ENCODE data around the gene LYRM4. TPM values are rescaled to one million over a fixed set of nuclear protein-coding genes. Genes with fewer than 3 reads are reported as not detected.

The LYRM4 gene
- total RNA-seq, 1 donor from 2014 or later, result 27.8 TPM

DNA sequence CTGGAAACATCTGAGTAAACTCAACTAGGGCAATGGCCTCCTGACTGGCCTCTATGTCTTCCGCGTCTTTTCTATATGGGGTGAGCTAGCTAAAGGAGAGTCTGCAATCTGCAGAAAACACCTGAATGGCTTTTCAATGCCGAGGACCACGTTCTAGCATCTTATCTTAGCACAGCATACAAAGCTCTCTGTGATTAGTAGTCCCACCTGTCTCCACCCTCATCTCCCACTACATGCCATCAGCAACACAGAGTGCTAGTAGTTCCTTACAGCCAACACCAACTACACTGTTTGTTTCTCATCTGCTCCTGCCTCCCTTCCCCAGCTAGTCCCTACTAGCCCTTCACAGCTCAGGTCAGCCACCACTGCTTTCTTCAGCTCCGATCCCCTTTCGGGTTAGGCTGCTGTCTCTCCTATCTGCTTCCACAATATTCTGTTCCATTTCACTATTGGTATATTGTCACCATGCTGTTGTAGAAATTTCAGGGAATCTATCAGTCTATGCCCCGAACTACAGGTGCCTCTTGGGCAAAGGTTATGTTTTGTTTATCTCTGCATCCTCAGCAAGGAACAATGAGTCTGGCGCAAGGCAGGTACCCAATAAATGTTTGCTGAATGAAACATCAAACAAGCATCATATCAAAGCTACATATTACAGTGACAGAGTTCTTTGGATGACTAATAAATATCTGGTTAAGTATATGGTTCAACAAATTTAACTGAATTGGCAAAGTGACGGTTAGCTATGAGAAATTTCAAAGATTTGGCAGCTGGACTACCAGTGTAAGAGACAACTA, 12.2 kb downstream of the LYRM4 start:
- H3K36me3 ChIP-seq (ENCODE audit: control insufficient read depth, insufficient read depth, low read length), result no peaks in the 10 kb centered on the region
- H3K4me3 ChIP-seq (ENCODE audit: low read depth, low read length), result no peak overlapping the region
- no peaks in the 10 kb centered on the region for H3K27me3 ChIP-seq (ENCODE audit: control insufficient read depth, insufficient read depth, low read length)
- DNase-seq (ENCODE audit: low read depth), result no peak
- TF ChIP-seq, protein P1, sequence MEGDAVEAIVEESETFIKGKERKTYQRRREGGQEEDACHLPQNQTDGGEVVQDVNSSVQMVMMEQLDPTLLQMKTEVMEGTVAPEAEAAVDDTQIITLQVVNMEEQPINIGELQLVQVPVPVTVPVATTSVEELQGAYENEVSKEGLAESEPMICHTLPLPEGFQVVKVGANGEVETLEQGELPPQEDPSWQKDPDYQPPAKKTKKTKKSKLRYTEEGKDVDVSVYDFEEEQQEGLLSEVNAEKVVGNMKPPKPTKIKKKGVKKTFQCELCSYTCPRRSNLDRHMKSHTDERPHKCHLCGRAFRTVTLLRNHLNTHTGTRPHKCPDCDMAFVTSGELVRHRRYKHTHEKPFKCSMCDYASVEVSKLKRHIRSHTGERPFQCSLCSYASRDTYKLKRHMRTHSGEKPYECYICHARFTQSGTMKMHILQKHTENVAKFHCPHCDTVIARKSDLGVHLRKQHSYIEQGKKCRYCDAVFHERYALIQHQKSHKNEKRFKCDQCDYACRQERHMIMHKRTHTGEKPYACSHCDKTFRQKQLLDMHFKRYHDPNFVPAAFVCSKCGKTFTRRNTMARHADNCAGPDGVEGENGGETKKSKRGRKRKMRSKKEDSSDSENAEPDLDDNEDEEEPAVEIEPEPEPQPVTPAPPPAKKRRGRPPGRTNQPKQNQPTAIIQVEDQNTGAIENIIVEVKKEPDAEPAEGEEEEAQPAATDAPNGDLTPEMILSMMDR (IDR thresholded peaks at IDR 0.05; ENCODE audit: insufficient read depth, low read length, poor library complexity, severe bottlenecking), result no peak

DNA sequence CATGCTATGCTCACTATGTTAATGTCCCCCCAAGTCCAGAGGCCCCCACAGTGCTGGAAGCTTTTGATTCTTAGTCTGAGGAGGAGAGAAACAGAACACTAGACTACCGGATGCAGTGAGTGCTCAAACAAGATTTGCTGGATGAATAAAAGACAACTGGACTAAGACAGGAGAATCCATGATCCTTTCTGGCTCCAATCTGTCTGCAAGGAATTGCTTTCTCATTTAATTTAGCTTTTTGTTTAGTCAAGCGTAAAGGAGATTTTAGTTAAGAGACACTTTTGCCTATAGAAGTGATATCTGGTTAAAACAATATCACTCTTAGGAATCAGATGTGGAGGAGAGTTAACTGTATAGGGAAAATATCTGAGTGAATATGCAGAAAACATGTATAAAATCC, 13.5 kb downstream of the LYRM4 start:
- no peak overlapping the region for H3K4me3 ChIP-seq (ENCODE audit: low read depth, low read length)
- no peaks in the 10 kb centered on the region for H3K36me3 ChIP-seq (ENCODE audit: control insufficient read depth, insufficient read depth, low read length)
- TF ChIP-seq, protein P1 (IDR thresholded peaks at IDR 0.05; ENCODE audit: insufficient read depth, low read length, poor library complexity, severe bottlenecking), result no peak
- H3K27me3 ChIP-seq (ENCODE audit: control insufficient read depth, insufficient read depth, low read length), result no peaks in the 10 kb centered on the region
- DNase-seq (ENCODE audit: low read depth), result no peak

DNA sequence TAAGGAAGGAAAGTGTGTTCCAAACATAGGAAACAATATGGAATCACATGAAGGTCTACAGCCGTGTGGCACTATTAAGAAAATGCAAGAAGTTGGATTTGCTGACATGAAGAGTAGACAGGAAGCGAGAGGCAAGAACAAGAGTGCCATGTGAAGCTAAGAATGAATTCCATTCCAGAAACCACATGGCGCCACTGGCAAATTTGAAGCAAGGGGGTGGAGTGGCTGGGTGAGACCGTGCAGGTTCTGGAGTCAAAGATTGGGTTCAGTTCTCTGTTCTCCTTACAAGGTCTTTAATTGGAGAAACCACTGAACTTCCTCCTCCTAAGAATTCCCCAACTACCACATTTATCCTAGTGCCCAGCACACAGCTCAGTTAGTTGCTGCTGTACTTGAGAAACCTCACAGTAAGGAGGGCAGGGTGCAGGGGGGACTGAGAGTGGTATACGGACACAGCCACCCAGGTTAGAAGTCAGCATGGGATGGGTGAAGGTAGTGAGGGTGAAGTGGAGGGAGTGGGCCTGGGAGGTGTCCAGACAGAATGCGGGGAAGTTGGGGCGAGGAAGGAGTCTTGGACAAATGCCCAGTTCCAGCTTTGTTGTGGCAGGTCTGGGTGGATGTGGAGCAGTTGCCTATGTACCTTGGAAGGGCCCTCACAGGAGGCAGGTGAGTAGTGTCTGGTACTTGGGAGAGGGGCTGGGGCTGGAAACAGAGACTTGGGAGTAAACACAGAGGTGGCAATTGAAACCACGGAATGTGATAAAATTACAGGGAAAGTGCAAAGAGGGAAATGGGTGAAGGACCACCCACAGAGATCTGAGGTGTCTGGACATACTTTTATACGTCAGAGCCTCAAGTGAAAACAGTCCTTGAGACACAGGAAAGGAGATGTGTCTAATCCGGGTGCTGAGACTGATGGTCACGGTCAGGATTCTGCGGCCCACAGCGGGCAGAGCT, 14.3 kb downstream of the LYRM4 start:
- TF ChIP-seq, protein P1 (IDR thresholded peaks at IDR 0.05; ENCODE audit: insufficient read depth, low read length, poor library complexity, severe bottlenecking), result no peak
- DNase-seq (ENCODE audit: low read depth), result no peak
- H3K27me3 ChIP-seq (ENCODE audit: control insufficient read depth, insufficient read depth, low read length), result no peaks in the 10 kb centered on the region
- H3K36me3 ChIP-seq (ENCODE audit: control insufficient read depth, insufficient read depth, low read length), result no peaks in the 10 kb centered on the region
- H3K4me3 ChIP-seq (ENCODE audit: low read depth, low read length), result no peak overlapping the region

DNA sequence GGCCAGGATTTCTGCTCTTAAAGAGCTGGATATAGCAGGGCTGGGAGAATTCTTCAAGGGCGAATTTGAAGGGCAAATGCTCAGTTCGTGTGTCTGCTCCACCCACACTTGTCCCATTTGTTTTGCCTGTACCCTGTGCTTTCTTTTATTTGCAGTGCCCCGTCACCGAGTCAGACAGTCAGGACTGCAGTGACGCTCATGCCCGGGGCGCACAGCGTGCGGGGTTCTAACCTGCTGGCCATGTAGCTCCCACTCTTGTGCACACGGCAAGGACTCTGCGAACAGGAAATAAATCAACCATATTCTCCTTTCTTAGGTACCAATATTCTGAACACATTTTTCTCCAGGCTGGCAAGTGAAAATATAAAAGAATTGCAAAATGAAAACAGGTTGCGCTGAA, 17.7 kb downstream of the LYRM4 start:
- TF ChIP-seq, protein P1 (IDR thresholded peaks at IDR 0.05; ENCODE audit: insufficient read depth, low read length, poor library complexity, severe bottlenecking), result no peak
- Histone ChIP-seq H3K27me3 (ENCODE audit: control insufficient read depth, insufficient read depth, low read length) (no peaks in the 10 kb centered on the region), H3K36me3 (ENCODE audit: control insufficient read depth, insufficient read depth, low read length) (no peaks in the 10 kb centered on the region), H3K4me3 (ENCODE audit: low read depth, low read length) (no peak overlapping the region)
- DNase-seq (ENCODE audit: low read depth), result no peak

DNA sequence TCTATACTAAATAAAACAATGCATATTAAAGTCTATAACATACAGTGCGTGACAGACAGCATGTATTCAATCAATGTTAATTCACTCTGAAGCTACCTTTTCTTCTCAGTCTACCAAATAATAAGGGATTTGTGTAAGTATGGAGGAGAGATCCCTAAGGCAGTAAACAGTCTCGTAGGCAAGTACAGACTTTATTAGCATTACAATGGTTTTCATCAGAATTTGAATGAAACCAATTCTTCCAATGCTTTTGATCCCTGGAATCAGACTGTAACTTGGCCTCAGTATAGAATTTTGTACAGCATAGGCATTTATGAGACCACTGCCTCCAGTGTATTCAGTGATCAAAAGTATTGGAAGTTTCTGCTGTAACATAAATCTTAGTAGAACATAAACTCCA, 19.5 kb downstream of the LYRM4 start:
- Histone ChIP-seq H3K27me3 (ENCODE audit: control insufficient read depth, insufficient read depth, low read length) (no peaks in the 10 kb centered on the region), H3K36me3 (ENCODE audit: control insufficient read depth, insufficient read depth, low read length) (no peaks in the 10 kb centered on the region), H3K4me3 (ENCODE audit: low read depth, low read length) (no peak overlapping the region)
- TF ChIP-seq, protein P1 (IDR thresholded peaks at IDR 0.05; ENCODE audit: insufficient read depth, low read length, poor library complexity, severe bottlenecking), result no peak
- no peak for DNase-seq (ENCODE audit: low read depth)

All from kidney epithelial cell (primary cell).